ENCODE data around the gene POLR3K.

Gene POLR3K
- total RNA-seq = 2.5 to 5.1 reads per million in 2 donors

DNA sequence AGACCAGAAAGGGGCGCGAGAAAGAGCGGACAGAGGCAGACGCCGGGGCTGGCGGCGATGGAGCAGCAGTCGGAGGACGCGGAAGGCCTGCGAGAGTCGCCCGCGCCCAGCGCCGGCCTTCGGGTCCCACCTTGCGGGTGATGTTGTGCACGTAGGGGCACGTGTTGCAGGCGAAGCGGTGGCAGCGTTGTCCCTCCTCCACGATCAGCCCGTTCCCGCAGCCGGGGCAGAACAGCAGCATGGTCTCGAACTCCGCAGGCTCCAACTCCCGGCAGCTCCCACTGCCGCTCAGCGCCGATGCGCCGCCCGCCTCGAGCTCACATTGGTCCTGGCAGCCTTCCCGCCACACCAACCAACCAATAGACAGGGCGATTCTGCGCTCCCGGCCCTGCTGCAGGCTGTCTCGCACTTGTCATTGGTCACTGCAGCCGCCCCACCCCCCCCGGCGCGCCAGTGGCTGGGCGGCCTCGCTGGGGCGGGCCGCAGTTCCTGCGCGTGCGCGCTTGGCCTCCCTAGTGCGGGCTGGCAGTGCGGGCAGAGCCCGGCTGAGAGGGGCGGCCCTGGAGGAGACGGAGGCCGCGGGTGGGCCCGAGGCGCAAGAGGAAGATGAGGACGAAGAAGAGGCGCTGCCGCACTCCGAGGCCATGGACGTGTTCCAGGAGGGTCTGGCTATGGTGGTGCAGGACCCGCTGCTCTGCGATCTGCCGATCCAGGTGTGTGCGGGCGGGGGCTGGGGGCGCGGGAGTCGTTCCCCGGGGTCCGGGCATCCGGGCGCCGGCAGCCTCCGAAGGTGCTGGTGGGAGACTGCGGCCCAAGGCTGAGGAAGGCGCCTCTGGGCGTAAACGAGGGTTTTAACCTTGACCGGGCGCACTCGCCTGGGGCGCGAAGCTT, at the start of gene POLR3K, which contains the start of gene SNRNP25:
TSS of gene POLR3K (minus strand) at position 263 of the 891 bp plus-strand sequence. CDS start at position 241, 22 bp downstream.
TSS of gene SNRNP25 (plus strand) at position 483 of the 891 bp plus-strand sequence. CDS start at position 672, 189 bp downstream.
- peak; percentile 94 to 99 (median 98) for DNase-seq

DNA sequence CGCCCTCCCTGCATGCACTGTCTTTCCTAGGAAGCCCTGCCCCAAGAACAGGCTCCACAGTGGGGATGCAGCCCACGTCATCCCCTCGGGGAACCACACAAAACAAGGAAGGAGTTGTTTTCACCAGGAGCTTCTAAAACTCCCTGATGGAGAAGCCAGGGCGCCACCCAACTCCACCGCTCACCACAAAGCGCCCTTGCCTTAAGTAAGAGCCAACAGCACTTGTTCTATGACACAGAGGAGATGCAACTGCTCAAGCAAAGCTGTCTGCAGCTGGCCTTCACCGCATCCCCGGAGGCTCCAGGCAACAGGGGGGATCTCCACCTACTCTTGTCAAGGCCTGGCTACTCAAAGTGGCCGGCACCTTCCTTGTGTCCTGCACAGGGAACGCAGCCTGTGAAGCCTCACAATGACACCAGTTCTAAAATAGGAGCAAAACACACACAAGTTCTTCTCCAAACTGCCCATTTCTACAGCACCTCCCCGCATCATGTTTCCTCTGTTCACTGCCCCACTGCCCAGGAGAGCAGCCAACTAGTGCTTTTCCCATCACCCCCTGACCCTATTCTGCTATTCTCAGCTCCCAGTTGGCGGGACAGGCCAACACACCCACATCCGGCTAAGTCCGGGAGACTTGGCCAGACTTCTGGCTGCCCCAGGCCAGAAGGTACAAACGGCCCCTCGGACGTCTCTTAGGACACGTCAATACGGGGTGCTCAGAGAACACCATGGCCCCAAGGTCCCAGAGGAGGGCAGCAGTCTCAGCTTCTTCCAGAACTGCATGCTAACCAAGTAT, 48.9 kb upstream of the POLR3K start:
- no peak for DNase-seq

GRCh38 chr16:101586-101985, 48.2 kb upstream of the POLR3K start:
- DNase-seq = no peak

DNA sequence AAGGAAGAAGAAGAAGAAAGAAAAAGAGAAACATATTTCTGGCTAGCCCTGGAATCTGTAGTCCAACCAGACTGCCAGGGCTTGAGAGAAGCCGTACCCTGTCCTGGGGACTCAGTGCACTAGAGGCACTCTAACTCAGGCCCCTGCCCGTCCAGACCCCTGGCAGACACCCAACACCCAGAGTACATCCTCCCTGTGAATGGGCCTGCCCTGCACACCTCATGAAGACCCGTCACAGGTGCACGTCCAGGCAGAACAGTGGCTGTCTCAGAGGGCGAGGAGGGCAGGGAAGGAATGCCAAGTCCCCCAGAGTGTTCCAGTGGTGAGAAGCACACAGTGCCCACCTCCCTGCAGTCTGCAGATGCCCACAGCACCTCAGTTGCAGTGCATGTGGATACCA, 47.6 kb upstream of the POLR3K start:
- DNase-seq = no peak

- no peak for DNase-seq
Observed at GRCh38 chr16:97822-98221, 44.4 kb upstream of the POLR3K start.

GRCh38 chr16:96935-97381, 43.5 kb upstream of the POLR3K start:
- peak; percentile 79 to 89 (median 83) for DNase-seq

DNA sequence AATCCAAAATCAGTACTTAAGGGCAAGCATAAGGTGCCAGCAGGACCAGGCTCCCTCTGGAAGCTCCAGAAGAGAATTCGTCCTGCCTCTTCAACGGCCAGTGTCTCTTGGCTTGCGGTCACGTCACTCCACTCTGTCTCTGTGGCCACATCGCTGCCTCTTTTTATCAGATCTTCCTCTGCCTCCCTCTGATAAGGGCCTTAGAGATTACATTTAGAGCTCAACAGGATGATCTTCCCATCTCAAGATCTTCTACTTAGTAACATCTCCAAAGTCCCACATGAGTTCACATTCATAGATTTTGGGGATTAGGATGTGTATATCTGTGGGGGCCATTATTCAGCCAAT, 41.5 kb upstream of the POLR3K start:
- no peak for DNase-seq

DNA sequence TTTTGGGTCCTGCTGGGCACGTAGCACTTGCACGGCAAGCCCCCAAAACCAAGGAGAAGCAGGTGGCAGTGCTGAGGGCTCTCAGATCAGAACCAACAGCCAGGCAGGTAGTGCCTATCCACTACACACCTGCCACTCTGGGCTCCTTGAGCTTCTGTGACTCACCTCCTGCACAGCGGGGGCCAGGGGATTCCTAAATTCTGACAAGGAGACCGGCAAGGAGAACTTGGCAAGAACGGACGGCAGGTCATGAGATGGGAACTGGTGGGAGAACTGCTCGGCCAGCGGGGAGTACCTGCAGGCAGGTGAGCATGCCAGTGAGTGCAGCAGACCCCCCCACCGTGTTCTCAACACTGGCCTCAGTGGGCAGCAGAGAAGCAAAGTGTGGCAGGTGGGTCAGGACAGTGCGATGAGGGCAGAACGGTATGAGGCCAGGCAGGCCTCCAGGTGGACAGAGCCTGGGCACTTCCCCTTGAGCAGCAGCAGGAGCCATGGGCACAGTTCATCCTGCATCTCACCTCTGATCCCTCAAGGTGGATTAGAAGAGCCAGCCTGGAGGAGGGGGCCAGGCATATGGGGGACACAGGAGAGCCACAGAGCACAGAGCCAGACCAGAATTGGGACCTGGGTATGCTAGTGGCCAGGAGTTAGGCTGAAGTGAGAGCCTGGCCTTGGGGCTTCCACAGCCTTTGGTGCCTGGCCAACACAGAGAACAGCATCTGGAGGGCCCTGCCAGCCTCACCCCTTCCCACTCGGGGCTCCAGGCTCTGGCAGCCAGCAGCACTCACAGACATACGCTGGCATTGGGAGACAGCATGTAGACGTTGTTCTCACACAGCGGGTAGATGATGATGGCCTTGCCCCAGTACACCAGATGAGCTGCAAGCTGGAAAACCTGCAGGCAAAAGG, 39.3 kb upstream of the POLR3K start:
- DNase-seq = no peak

GRCh38 chr16:91484-91883, 38.1 kb upstream of the POLR3K start:
- DNase-seq = no peak

- no peak for DNase-seq
Observed at GRCh38 chr16:89391-90302, 36.2 kb upstream of the POLR3K start.

DNA sequence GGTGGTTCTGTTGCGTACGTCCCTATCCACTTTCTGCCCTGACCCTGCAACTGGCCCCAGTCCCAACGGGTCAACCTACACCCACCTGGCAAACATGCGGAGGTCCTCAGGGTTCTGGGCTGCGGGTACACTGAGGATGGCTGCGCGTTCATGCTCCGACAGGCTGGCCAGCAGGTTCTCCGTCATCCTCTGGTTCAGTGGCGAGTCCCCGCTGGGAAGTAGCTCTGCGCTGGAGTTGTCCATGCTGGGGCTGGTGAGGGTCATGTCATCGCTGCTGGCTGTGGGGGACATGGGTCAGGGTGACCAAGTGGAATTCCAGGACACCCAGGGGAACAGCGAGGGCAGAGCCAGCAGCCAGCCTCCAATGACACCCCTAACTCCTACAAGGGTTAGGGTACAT, 35.2 kb upstream of the POLR3K start:
- no peak for DNase-seq

DNA sequence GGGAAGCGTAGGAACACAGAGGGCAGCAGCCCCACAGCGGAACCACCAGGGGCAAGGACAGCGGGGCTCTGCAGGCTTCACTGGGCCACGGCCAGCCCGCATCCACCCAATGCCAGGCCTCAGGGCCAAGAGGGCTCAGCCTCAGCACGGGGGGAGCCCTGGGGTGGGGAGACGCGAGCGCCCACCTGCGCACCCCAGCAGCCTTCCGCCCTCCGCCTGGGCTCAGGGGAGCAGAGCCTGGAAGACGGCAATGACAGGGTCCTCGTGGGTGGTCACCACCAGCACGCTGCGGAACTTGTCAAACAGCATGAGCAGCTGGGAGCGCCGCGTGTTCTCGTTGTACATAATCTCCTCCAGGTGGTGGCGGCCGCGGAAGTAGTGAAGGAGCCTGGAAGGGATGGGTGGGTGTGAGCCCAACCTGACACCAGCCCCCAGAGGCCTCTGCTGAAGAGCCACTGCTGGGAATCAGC, 33.1 kb upstream of the POLR3K start:
- DNase-seq = no peak

- no peak for DNase-seq
Observed at GRCh38 chr16:85865-86264, 32.5 kb upstream of the POLR3K start.

GRCh38 chr16:85407-85782, 32.0 kb upstream of the POLR3K start:
- no peak for DNase-seq

DNA sequence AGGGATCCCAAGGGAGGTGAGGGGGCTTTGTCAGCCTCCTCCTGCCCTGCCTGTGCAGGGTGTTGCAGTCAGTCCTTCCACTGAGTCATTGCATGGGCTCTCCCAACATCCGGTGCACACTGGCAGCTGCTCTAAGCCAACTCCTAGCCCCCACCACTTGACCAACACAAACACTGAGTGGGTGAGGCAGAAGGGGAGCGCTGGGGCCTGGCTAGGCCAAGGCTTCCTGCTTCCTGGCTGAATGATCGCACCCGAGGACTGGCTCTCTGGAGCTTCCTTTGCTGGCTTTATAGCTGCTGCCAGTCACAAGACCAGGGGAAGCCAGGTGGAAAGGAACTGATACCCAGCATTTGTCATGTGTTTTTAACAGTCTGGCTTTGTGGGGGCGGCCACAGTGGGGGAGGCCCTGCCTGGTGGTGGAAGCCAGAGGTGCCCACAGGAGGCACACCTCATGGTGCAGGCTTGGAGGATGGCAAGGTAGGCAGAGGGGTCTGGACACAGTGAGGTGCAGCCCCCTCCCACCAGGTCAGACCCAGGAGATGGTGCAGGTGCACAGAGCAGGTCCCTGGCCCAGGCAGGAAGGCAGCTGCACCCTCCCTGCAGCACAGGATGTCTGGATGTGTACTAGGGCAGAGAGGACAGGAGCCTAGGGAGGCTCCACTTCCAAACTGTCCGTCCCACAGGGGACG, 31.5 kb upstream of the POLR3K start:
- DNase-seq = peak in 3 of 5 experiments; percentile 13 to 69 (median 23)

GRCh38 chr16:83781-84615, 30.6 kb upstream of the POLR3K start:
- DNase-seq = peak in 1 of 5 experiments; percentile 34

GRCh38 chr16:83060-83603, 29.7 kb upstream of the POLR3K start:
- no peak for DNase-seq

GRCh38 chr16:79151-80054, 26.0 kb upstream of the POLR3K start:
- no peak for DNase-seq

All from T-helper 2 cell (primary cell).